HL-60/S4 (cell line): ENCODE data around the gene PRTFDC1.

ENCODE experiments used
- in situ Hi-C: fragments of 300-500 bp; cut with MboI; formaldehyde crosslinking; loops from 2 replicates; pipeline ENCODE4 v1.14.3; 2022; ENCODE audit warnings: low sequenced_read_pairs

Gene PRTFDC1

DNA sequence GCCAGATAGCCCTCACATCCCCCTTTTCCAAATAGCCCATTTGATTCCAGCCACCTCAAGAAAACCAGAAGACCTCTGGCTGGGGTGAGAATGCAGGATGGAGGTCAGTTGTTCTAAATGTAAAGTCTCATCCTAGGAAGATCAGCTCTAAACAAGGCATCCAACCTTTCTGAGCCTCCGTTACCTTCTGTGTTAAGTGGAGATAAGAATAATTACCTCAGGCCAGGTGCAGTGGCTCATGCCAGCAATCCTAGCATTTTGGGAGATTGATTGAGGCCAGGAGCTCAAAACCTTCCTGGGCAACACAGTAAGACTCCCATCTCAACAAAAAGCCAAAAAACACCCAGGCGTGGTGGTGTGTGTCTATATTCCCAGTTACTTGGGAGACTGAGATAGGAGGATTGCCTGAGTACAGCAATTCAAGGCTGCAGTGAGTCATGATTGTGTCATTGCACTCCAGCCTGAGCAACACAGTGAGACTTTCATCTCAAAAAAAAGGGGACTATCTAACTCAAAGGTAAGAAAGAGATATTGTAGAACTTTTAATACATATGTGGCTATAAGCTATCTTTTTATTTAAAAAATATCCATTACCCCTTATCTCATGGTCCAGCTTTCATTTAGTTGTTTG lies 43.5 kb downstream of the PRTFDC1 start:
- in situ Hi-C loops, result no loop called here

DNA sequence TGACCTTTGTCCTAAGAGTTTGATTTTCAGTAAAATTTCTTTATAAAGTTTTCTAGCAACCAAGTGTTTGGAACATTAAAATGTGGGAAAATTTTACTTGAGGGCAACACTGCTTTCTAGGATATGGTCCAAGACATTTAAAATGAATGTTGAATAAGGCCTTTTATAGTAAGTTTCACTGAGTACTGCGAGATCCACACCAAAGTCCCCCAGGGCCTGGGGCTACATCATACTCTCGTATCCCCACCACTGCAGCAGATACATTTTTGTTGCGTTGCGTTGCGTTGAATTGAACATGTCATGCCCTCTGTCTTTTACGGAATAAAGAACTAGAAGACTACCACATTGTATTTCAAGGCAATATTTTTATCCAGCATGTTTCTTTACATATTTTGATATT lies 44.5 kb downstream of the PRTFDC1 start:
- in situ Hi-C loops, result no loop called here

GRCh38 chr10:24906372-24906771 lies 46.0 kb downstream of the PRTFDC1 start:
- in situ Hi-C loops, result no loop called here

DNA sequence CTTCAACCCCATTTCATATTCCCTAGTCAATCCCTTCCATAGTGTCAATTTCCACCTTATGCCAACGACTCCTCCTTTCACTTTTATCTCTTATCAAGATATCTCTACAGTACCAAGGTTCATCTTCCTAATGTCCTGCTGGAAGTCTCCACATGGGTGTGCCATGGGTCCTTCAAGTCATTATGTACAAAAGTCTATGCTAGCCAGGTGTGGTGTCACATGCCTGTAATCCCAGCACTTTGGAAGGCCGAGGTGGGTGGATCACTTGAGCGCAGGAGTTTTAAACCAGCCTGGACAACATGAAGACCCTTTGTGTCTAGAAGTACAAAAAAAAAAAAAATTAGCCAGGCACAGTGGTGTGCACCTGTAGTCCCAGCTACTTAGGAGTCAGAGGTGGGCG lies 47.6 kb downstream of the PRTFDC1 start:
- in situ Hi-C loops, result no loop called here

DNA sequence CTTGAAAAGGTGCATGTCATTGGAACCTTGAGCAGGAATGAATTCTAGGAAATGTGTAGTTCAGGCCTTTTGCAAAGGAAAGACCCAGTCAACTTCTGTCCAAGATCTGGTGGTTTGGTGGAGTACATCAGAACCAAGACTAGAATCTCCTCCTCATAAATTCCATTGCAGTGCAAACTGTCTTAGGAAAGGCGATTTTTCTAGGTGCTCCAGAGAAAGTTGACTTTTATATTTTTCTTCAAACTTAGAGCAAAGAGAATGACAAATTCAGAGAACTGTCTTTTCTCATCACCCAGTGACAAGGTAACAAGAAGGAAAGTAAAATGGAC lies 50.0 kb downstream of the PRTFDC1 start:
- in situ Hi-C loops, result no loop called here

DNA sequence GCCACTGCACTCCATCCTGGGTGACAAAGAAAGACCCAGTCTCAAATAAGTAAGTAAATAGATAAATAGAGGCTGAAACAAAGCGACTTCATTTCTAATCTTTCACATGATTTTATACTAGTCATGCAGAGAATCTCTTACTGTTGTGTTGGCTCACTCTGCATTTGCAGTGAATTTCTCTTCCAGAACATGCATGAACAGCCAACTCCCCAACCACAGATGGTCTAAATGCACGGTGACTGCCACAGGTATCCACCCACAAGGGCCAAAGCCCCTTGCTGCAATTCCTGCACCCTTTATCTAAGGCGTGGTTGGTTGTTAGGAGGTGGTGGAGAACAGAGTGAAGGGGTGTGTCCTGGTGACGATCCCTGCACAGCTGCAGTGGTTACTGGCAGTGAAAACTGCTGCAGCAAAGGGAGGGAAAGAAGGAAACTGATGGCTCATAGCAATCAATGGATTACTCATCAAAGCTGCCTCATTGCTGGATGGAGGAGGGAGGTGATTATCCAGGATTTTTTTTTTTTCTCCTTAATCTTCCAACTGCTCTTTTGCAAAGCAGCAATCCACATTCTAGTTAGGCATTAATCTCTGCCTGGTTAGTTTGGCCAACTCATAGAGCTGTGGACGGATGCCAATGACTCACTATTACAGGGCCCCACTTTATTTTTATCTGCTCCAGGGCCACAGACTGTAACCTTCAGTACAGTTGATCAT lies 50.6 kb downstream of the PRTFDC1 start:
- in situ Hi-C loops, result no loop called here

DNA sequence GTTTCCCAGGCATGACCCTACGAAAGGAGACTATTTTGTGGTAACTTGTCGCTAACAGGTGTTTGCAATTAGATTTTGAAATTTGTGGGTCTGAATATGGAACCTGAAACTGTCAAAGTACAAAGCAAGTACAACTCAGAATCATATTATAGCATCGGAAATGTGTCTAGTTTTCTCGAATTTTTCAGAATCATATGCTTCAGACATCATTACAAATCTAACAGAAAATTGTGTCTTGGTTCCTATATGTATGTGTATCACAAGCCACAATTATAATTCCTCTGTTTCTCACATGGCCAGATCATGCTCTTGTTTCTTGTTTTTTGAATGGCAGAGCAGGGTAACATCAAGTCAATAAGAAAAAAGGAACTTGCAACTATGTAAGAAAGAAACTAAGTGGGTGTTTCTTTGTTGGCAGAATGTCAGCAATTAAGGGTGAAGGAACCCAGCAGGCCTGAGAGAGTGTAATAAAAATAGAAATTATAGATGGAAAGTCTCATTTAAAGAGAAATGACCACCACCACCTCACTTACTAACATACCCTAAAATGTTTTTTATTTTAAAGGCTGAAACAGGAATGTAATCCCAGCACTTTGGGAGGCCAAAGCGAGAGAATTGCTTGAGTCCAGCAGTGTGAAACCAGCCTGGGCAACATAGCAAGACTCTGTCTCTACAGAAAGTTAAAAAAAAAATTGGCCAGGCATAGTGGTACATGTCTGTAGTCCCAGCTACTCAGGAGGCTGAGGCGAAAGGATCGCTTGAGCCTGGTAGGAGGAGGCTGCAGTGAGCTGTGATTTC lies 51.3 kb downstream of the PRTFDC1 start:
- in situ Hi-C loops, result no loop called here

- in situ Hi-C loops, result no loop called here
These were observed 52.8 kb downstream of the PRTFDC1 start for GRCh38 chr10:24899571-24899970.

DNA sequence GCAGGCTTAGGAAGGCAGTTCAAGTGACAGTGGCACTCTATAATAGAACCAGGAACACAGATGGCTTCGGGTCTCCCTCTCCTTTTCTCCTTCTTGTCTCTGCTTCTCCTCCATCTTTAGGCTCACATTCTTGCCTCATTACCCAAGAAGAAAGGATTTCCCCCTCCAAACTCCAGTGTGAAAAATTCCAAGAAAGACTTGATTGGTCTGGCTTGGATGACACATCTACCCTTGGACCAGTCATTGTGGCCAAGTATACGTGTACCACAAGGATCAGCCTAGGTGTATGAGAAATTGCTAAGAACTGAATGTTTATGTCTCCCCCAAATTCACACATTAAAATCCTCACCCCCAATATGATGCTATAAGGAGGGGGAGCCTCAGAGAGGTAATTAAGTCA lies 53.9 kb downstream of the PRTFDC1 start:
- in situ Hi-C loops, result no loop called here

- in situ Hi-C loops, result no loop called here
These were observed 55.0 kb downstream of the PRTFDC1 start for GRCh38 chr10:24897326-24897926.

- in situ Hi-C loops, result no loop called here
These were observed 57.7 kb downstream of the PRTFDC1 start for GRCh38 chr10:24894728-24895127.

DNA sequence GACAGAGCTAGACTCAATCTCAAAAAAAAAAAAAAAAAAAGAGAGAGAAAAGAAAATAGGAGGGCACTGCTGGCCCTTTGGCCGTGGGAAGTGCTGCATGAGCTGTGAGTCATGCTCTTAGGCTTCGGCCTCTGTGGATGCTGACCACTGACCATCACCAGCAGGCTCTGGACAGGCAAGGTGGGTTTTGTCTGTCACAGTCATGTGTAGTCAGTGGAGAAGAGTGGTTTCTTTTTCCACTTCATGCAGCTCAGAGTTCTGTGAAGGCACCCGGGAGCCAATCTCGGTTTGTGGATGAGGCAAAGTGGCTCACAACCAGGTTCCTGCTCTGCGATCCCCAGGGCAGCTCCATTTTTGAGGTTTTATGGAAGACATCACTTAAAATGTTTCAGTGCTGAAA lies 58.1 kb downstream of the PRTFDC1 start:
- in situ Hi-C loops, result no loop called here

DNA sequence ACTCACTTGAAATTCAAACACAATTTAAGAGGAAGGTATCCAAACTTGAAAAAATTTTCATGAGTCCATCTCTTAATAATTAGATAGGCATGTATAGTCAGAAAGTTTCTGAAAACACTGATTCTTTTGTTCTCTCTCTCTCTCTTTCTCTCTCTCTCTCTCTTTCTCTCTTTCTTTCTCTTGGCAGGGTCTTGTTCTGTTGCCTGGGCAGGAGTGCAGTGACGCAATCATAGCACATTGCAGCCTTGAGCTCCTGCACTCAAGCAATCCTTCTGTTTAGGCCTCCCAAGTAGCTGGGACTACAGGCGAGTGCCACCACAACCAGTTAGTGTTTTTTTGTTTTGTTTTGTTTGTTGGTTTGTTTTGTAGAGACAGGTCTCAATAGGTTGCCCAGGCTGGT lies 59.3 kb downstream of the PRTFDC1 start:
- in situ Hi-C loops, result no loop called here

DNA sequence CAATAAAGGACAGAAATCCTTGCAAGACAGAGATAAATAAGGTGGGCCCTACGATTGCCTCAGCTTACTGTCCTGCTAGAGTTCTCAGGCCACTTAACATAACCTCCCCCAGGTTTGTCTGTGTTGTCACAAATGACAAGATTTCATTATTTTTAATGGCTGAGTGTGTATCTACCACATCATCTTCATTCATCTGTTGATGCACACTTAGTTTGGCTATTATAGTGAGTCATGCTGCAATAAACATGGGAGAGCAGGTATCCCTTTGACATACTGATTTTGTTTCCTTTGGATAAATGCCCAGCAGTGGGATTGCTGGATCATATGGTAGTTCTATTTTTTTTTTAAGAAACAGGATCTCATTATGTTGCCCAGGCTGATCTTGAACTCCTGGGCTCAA lies 60.6 kb downstream of the PRTFDC1 start:
- in situ Hi-C loops, result no loop called here

GRCh38 chr10:24889639-24890038 lies 62.8 kb downstream of the PRTFDC1 start:
- in situ Hi-C loops, result no loop called here

DNA sequence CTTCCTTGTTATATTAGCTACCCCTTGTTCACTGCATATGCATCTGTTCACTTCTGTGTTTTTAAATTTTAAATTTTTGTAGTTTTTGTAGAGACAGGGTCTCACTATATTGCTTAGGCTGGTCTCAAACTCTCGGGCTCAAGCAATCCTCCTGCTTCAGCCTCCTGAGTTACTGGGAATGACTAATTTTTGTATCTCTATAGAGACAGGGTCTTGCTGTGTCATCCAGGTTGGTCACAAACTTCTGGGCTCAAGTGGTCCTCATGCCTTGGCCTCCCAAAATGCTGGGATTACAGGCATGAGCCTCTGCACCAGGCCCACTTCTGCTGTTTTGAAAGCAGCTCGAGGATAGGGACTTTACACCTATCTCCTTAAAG lies 64.6 kb downstream of the PRTFDC1 start:
- in situ Hi-C loops, result no loop called here

- in situ Hi-C loops, result no loop called here
These were observed 66.1 kb downstream of the PRTFDC1 start for GRCh38 chr10:24886290-24886680.

DNA sequence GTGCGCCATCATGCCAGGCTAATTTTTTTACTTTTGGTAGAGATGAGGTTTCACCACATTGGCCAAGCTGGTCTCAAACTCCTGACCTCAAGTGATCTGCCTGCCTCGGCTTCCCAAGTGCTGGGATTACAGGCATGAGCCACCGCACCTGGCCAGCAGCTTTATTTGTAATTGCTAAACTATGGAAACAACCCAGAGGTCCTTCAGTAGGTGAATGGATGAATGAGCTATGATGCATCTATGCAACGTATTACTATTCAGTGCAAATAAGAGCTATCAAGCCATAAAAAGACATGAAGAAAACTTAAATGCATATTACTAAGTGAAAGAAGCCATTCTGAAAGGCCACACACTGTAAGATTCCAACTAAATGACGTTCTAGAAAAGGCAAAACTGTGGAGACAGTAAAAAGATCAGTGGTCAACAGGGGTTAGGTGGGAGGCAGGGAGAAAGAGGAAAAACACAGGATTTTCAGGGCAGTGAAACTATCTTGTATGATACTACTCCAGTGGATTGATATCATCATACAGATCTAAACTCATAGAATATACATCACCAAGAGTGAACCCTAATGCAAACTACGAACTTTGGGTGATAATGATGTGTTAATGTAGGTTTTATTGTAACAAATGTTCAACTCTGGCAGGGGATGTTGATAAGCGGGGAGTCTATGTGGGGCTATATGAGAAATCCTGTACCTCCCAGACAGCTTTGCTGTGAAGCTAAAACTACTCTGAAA lies 66.7 kb downstream of the PRTFDC1 start:
- in situ Hi-C loops, result no loop called here

DNA sequence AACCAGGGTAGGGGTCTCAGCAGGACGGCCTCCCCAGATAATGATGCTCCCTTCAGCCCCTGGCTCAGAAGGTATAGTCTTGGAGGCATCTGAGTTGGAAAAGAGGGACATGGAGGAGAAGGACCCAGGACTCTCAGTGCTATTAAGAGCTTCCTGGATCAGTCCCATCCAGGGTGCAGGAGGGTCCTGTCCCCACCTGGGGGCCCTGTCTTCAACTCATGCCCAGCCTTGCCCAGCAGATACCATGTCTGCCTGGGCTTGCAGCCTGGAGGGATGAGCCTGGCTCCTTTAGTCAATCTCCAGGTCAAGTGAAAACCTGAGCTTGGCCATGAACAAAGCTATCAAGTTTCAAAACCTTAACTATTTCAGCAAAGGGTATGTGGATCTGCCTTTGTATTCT lies 67.6 kb downstream of the PRTFDC1 start:
- in situ Hi-C loops, result no loop called here

DNA sequence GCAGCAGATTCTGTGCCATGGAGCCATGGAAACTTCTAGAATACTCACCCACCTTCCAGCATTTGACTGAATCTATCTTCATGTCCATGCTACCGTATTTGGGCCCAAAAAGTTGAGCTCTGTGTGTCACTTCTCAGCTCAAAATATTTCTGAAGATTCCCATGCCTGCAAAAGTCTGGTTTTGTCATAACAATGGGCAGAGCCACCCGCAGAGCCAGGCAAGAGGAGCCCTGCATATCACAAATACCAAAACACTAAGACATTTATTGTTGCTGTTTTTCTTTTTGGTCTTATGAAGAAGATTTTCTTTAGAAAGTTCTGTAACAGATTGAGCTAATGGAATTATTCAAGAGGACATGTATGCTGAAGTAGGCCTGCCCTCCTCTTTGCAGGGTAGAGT lies 68.1 kb downstream of the PRTFDC1 start:
- in situ Hi-C loops, result no loop called here

GRCh38 chr10:24883176-24883575 lies 69.2 kb downstream of the PRTFDC1 start:
- in situ Hi-C loops, result no loop called here
